Astrocyte (in vitro differentiated cells and primary cell): ENCODE data around the gene INO80. TPM values are rescaled to one million over a fixed set of nuclear protein-coding genes. Genes with fewer than 3 reads are reported as not detected.

ENCODE experiments used
- DNase-seq: peaks from one replicate; pipeline ENCODE4 v3.0.0-alpha.2; 2010; ENCODE audit warnings: low read depth
- FAIRE-seq: peaks from 2 replicates; lab custom pipeline; 2011; peaks lifted over from hg19 to GRCh38; lab: Jason Lieb, UNC
- H2AFZ ChIP-seq: 2 replicates; pipeline ENCODE4 v1.6.0; 2012; ENCODE audit warnings: low read depth, low read length, inconsistent platforms
- H3K27ac ChIP-seq: 2 replicates; pipeline ENCODE4 v1.5.1; 2011; ENCODE audit warnings: low read depth, low read length, inconsistent platforms
- H3K27me3 ChIP-seq: 2 replicates; pipeline ENCODE4 v1.6.0; 2011; ENCODE audit warnings: low read length, inconsistent platforms; ENCODE audit not compliant: insufficient read depth
- H3K36me3 ChIP-seq: 2 replicates; pipeline ENCODE4 v1.5.1; 2011; ENCODE audit warnings: low read length, inconsistent platforms; ENCODE audit not compliant: insufficient read depth
- H3K4me1 ChIP-seq: 2 replicates; pipeline ENCODE4 v1.5.1; 2011; ENCODE audit warnings: low read length, inconsistent platforms; ENCODE audit not compliant: insufficient read depth
- H3K4me2 ChIP-seq: 2 replicates; pipeline ENCODE4 v1.6.0; 2012; ENCODE audit warnings: low read length, inconsistent platforms
- H3K4me3 ChIP-seq: 2 replicates; pipeline ENCODE4 v1.5.1; 2011; ENCODE audit warnings: low read depth, mild to moderate bottlenecking, low read length, inconsistent platforms; ENCODE audit not compliant: insufficient read depth
- H3K79me2 ChIP-seq: 2 replicates; pipeline ENCODE4 v1.6.0; 2012; ENCODE audit warnings: mild to moderate bottlenecking, low read length, inconsistent platforms; ENCODE audit not compliant: insufficient read depth
- H3K9ac ChIP-seq: 2 replicates; pipeline ENCODE4 v1.6.0; 2012; ENCODE audit warnings: mild to moderate bottlenecking, low read length, inconsistent platforms
- H3K9me3 ChIP-seq: 2 replicates; pipeline ENCODE4 v1.5.1; 2012; ENCODE audit warnings: low read depth, mild to moderate bottlenecking, low read length, inconsistent platforms; ENCODE audit not compliant: insufficient read depth
- H4K20me1 ChIP-seq: 2 replicates; pipeline ENCODE4 v1.6.0; 2012; ENCODE audit warnings: low read length, inconsistent platforms; ENCODE audit not compliant: insufficient read depth
- H3K27ac Mint-ChIP-seq: one replicate; pipeline ENCODE4 v1.8.0; 2021; ENCODE audit warnings: mild to moderate bottlenecking, mixed read lengths; ENCODE audit not compliant: unreplicated experiment
- H3K27me3 Mint-ChIP-seq: one replicate; pipeline ENCODE4 v1.8.0; 2021; ENCODE audit warnings: low read depth, mixed read lengths; ENCODE audit not compliant: unreplicated experiment
- H3K36me3 Mint-ChIP-seq: one replicate; pipeline ENCODE4 v1.8.0; 2021; ENCODE audit warnings: low read depth, mixed read lengths; ENCODE audit not compliant: unreplicated experiment
- H3K4me1 Mint-ChIP-seq: one replicate; pipeline ENCODE4 v1.8.0; 2021; ENCODE audit warnings: low read depth, mixed read lengths; ENCODE audit not compliant: unreplicated experiment
- H3K4me3 Mint-ChIP-seq: one replicate; pipeline ENCODE4 v1.8.0; 2021; ENCODE audit warnings: mild to moderate bottlenecking, moderate library complexity, mixed read lengths; ENCODE audit not compliant: unreplicated experiment
- H3K9me3 Mint-ChIP-seq: one replicate; pipeline ENCODE4 v1.8.0; 2021; ENCODE audit warnings: mild to moderate bottlenecking, mixed read lengths; ENCODE audit not compliant: unreplicated experiment
- CTCF ChIP-seq: IDR thresholded peaks from 2 replicates; pipeline ENCODE4 v1.5.1; 2011; ENCODE audit warnings: low read depth, mild to moderate bottlenecking, inconsistent platforms, low read length, moderate library complexity; ENCODE audit not compliant: insufficient read depth
- EZH2 ChIP-seq: IDR thresholded peaks from 2 replicates; pipeline ENCODE4 v1.6.1; 2012; ENCODE audit warnings: mild to moderate bottlenecking, low read length, inconsistent platforms; ENCODE audit not compliant: insufficient read depth
- total RNA-seq: library from RNA; stranded (reverse); gene quantifications from 2 replicates; pipeline ENCODE4 v1.2.1, GENCODE V29; 2021

INO80 gene
- total RNA-seq, 1 donor from 2014 or later: 17.3 TPM

GRCh38 chr15:41154412-41154811, 38.3 kb upstream of the INO80 start:
- FAIRE-seq (no peak), DNase-seq (no peak)
- no peak for TF ChIP-seq CTCF
- TF ChIP-seq EZH2: no peak
- Mint-ChIP-seq H3K27me3 (no peaks in the 10 kb centered on the region), H3K4me3 (no peak overlapping the region), H3K27ac (no peak overlapping the region), H3K36me3 (no peaks in the 10 kb centered on the region), H3K9me3 (peaks cover 3% of the 10 kb centered on the region), H3K4me1 (peaks cover 6% of the 10 kb centered on the region)
- Histone ChIP-seq H3K4me1 (no peaks in the 10 kb centered on the region), H3K4me2 (no peak overlapping the region), H2AFZ (no peak overlapping the region), H3K36me3 (no peaks in the 10 kb centered on the region), H3K9ac (no peak overlapping the region), H4K20me1 (no peaks in the 10 kb centered on the region), H3K27me3 (no peaks in the 10 kb centered on the region), H3K27ac (no peak overlapping the region), H3K9me3 (no peaks in the 10 kb centered on the region), H3K79me2 (no peaks in the 10 kb centered on the region), H3K4me3 (no peak overlapping the region)

- FAIRE-seq (no peak), DNase-seq (no peak)
- H3K36me3 Mint-ChIP-seq: no peaks in the 10 kb centered on the region
- Histone ChIP-seq H3K4me3 (no peak overlapping the region), H3K36me3 (no peaks in the 10 kb centered on the region), H2AFZ (no peak overlapping the region), H3K27me3 (no peaks in the 10 kb centered on the region), H3K9me3 (no peaks in the 10 kb centered on the region), H3K79me2 (no peaks in the 10 kb centered on the region), H3K4me2 (no peak overlapping the region), H3K27ac (no peak overlapping the region), H3K9ac (no peak overlapping the region), H3K4me1 (no peaks in the 10 kb centered on the region), H4K20me1 (no peaks in the 10 kb centered on the region)
- H3K9me3 Mint-ChIP-seq: peaks cover 3% of the 10 kb centered on the region
- peaks cover 6% of the 10 kb centered on the region for H3K4me1 Mint-ChIP-seq
- no peak overlapping the region for H3K4me3 Mint-ChIP-seq
- no peak overlapping the region for H3K27ac Mint-ChIP-seq
- TF ChIP-seq EZH2 (no peak), CTCF (no peak)
- no peaks in the 10 kb centered on the region for H3K27me3 Mint-ChIP-seq
Measured at GRCh38 chr15:41153733-41154132, 37.7 kb upstream of the INO80 start.

- Histone ChIP-seq H3K79me2 (no peaks in the 10 kb centered on the region), H3K9ac (no peak overlapping the region), H3K4me1 (no peaks in the 10 kb centered on the region), H3K27ac (no peak overlapping the region), H3K4me3 (no peak overlapping the region), H3K9me3 (no peaks in the 10 kb centered on the region), H3K36me3 (no peaks in the 10 kb centered on the region), H4K20me1 (no peaks in the 10 kb centered on the region), H3K4me2 (no peak overlapping the region), H2AFZ (no peak overlapping the region), H3K27me3 (no peaks in the 10 kb centered on the region)
- Mint-ChIP-seq H3K9me3 (peaks cover 3% of the 10 kb centered on the region), H3K27ac (no peak overlapping the region), H3K4me1 (peaks cover 6% of the 10 kb centered on the region), H3K36me3 (no peaks in the 10 kb centered on the region), H3K4me3 (no peak overlapping the region), H3K27me3 (no peaks in the 10 kb centered on the region)
- FAIRE-seq: no peak
- DNase-seq: no peak
- TF ChIP-seq EZH2 (no peak), CTCF (no peak)
Measured at GRCh38 chr15:41151451-41152005, 35.4 kb upstream of the INO80 start.
